Keratinocyte (primary cell): Measurements from ENCODE around the gene RLBP1.

Experiments used
- CTCF ChIP-seq, 3 experiments: IDR thresholded peaks in 1 of 3; conservative IDR thresholded peaks in 1 of 3; optimal IDR thresholded peaks in 1 of 3; 2 replicates in 2 of 3; 3 replicates in 1 of 3; pipeline versions ENCODE3 to v1.5.1; 2011; ENCODE audit warnings: low read length in 3 of 3, mild to moderate bottlenecking in 3 of 3, moderate library complexity in 2 of 3, control low read depth in 1 of 3, inconsistent platforms in 1 of 3; ENCODE audit not compliant: insufficient read depth in 2 of 3; ENCODE audit errors: extremely low read depth in 1 of 3
- EZH2 ChIP-seq: IDR thresholded peaks from one replicate; pipeline ENCODE4 v1.6.1; 2012; ENCODE audit warnings: inconsistent platforms, mild to moderate bottlenecking, low read length, moderate library complexity

GRCh38 chr15:89209057-89209456 lies 12.3 kb downstream of the RLBP1 start:
- TF ChIP-seq CTCF (optimal IDR thresholded peaks at IDR 0.05 in 1 of 3, IDR thresholded peaks at IDR 0.05 in 1 of 3, conservative IDR thresholded peaks at IDR 0.05 in 1 of 3; ENCODE audit: extremely low read depth in 1 of 3, insufficient read depth in 2 of 3, low read length in 3 of 3) (no peak), EZH2 (no peak)
